ENCODE data around the gene FRMD4B.

Gene FRMD4B

GRCh38 chr3:69385723-69386555 lies at the start of gene FRMD4B:
Gene FRMD4B, minus strand, starts transcription at chr3:69386088. Its CDS starts 99 bp downstream, at chr3:69385989.
- DNase-seq (ENCODE audit: low read depth, low spot score), result no peak

DNA sequence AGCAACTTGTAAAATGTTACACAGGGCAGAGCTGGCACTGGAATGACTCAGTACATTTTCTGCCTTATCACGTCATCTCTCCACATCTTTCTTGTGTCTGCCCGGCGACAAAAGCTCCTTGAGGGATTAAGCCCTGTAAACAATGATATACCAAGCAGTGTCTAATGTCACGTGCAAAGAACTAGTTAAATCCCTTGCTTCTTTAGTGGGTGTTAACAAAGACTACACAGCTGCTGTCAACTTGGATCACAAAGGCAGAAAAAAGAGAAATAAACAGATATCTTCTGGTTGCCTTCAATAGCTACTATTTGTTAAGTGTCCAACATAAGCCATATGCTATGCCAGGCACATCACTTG lies 48.1 kb upstream of the FRMD4B start:
- no peak for DNase-seq (ENCODE audit: low read depth, low spot score)

DNA sequence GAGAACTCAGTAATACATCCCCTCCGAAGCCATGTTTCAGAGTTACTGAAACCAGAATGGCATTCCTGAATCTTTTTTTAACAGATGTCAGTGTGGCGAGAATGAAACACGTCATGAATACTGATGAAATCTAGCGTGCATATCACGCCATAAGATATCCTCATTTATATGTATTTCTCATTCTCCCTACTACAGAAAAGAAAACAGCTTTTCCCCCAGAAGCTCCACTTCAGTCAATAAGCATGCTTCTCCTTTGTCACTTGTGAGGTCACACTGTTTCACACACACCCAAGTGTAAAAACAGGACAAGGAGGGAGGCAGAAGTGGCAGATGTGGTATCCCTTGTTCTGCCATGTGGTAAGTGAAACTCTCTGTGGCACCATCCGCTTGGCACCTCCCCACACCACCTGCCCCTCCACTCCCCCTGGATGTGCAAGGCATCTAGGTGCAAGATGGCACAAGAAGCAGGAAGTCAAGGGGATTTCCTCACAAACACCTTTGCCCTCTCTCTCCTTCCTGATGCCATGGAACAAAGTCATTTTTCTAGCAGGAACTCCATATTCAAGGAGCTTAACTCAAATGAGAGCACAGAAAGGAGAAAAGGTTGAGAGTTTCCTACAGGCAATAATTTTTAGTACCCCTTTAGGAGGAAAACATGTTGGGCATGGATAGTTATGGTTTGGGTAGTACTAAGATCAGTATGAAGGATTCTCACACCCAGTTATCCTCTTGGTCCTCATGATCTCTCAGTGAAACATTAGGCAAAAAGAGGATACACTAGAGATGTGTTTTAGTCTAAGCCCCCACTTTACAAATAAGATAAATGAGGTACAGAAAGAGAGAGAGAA lies 47.5 kb upstream of the FRMD4B start:
- DNase-seq (ENCODE audit: low read depth, low spot score), result no peak

- DNase-seq (ENCODE audit: low read depth, low spot score), result no peak
These were observed 42.9 kb upstream of the FRMD4B start for GRCh38 chr3:69428657-69429255.

- DNase-seq (ENCODE audit: low read depth, low spot score), result no peak
These were observed 41.0 kb upstream of the FRMD4B start for GRCh38 chr3:69426967-69427304.

GRCh38 chr3:69426291-69426966 lies 40.5 kb upstream of the FRMD4B start:
- DNase-seq (ENCODE audit: low read depth, low spot score), result no peak

DNA sequence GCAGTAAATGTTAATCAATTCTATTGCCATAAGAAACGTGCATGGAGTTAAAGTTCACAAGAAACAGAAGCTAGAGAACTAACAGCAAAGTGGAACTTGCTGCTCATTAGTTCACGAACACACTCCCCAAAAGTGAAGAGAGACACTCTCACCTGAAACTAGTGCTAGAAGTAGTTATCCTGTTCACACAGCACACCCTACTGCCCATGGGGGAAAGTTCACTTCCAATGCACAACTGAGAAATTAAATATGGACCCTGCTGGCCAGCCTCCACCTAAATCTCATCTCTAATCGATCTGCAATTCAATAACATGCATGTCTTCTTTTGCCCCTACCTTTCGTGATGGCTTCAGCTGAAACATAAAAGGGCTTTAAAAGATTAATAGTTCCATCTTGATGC lies 39.4 kb upstream of the FRMD4B start:
- DNase-seq (ENCODE audit: low read depth, low spot score), result no peak

- no peak for DNase-seq (ENCODE audit: low read depth, low spot score)
These were observed 37.7 kb upstream of the FRMD4B start for GRCh38 chr3:69423463-69424155.

DNA sequence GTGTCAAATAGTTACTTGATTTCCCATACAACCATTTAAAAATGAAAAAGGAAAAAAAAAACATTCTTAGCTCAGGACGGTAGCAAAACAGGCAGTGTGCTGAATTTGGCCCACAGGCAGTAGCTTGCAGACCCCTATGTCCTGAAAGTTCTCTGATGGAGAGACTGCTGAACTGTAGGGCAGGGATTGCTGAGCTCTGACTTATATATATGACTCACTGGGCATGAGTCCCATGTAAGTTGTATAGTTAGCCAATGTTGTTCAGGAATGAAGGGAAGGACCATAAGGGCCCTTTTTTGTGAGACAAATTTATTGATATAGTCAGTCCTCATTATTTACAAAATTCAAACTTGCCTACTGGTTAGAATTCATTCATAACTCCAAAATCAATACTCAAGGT lies 36.9 kb upstream of the FRMD4B start:
- DNase-seq (ENCODE audit: low read depth, low spot score), result no peak

GRCh38 chr3:69420781-69421520 lies 35.1 kb upstream of the FRMD4B start:
- no peak for DNase-seq (ENCODE audit: low read depth, low spot score)

DNA sequence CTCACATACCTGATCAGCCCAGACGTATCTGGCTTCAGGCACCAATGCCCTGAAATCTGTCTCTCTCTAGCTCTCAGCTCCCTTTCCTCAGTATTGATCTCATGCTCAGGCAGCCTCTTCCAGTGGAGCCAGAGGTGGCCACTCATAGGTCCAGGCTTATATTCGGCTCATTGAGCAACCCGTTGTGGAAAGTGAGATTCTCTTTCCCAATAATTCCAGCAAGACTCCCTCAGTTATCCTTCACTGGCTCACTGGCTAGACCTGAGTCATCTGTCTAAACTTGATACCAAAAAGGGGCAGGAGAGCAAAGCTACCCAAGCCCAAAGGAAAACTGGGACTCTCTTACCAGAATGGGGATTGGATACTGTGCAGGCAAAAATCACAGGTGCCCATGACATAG lies 33.4 kb upstream of the FRMD4B start:
- no peak for DNase-seq (ENCODE audit: low read depth, low spot score)

DNA sequence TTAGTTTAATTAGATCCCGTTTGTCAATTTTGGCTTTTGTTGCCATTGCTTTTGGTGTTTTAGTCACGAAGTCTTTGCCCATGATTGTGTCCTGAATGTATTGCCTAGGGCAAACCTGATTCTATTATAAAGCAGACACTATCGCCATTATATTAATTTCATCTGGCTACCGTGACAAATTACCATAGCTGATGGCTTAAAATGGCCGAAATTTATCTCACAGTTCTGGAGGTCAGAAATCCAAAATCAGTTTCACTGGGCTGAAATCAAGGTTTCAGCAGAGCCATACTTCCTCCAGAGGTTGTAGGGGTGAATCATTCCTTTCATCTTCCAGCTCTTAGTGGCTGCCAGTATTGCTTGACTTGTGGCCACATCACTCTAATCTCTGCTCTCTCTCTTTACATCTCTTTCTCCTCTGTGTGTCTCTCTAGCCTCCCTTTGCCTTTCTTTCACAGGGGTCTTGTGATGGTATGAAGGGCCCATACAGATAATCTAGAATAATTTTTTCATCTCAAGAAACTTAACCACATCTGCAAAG lies 31.7 kb upstream of the FRMD4B start:
- DNase-seq (ENCODE audit: low read depth, low spot score), result no peak

- DNase-seq (ENCODE audit: low read depth, low spot score), result no peak
These were observed 27.8 kb upstream of the FRMD4B start for GRCh38 chr3:69413551-69414207.

GRCh38 chr3:69411346-69411745 lies 25.5 kb upstream of the FRMD4B start:
- no peak for DNase-seq (ENCODE audit: low read depth, low spot score)

DNA sequence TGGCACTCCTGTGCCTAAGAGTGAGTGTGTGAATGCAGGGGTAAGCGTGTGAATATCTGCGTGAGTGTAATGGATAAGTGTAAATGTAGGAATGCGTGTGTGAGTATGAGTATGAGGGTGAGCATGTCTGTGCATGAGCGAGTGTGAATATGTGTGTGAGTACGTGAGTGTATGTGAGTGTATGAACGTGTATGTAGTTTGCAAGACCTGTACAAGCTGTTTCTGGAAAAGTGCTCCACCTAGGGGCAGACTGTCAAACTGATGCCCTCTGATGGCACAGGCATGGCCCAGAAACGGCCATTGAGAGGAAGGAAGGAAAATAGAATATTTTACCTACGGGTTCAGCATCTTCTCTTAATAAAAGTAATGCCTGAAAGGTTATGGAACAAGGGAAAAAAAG lies 24.4 kb upstream of the FRMD4B start:
- peak; percentile 31 for DNase-seq (ENCODE audit: low read depth, low spot score)

DNA sequence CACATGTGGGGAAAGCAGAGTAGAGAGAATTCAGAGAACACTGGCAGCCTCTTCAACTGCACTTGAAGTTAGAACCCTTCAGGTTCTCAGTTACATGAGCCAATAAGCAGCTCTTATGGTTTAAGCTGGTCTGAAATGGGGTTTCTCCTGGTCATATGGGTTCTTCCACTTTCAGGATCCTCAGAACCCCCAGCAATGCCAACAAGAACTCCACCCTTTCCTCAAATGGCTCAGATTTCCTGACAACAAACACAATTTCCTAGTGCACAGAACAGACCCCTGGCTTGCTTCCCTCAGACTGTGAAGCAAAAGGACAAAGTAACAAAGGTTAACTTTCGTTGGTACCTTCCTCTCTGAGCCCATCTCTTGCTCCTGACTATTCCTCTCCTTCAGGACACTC lies 23.9 kb upstream of the FRMD4B start:
- no peak for DNase-seq (ENCODE audit: low read depth, low spot score)

DNA sequence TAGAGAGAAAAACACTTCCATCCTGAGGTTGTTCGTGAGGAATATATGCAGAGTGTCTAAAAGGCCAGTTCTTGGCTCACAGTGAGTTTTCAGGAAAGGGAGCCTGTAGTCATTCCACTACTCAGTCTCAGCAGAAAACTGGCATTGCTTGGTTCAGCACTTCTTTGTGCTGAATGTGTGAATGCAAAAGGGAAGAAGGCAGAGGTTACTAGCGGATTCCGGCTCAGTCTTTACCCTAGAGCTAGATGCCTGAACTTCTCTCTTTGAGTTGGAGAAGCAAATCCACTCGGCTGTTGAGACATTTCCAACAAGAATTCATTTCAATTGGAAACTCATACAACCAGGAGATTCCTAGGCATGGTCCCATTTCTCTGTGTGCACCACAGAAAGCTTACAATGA lies 23.1 kb upstream of the FRMD4B start:
- no peak for DNase-seq (ENCODE audit: low read depth, low spot score)

DNA sequence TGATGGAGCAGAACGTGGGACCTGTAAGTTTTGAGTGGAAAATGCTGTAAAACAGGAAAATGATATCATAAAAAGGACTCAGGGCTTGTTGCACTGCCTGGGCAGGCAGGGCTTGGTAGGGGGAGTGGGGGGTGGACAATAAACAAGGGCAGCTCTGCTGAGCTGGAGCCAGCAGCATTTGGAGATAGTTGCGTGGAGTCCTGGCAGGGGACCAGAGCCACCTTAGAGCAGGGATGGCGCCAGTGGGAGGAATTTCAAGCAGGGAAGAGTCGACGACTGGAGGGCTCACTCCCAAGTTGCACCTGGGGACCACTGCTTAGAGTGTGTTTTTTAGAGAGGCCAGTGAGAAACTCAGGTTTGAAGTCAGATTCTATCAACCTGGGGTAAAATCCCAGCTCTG lies 22.7 kb upstream of the FRMD4B start:
- no peak for DNase-seq (ENCODE audit: low read depth, low spot score)

- DNase-seq (ENCODE audit: low read depth, low spot score), result no peak
These were observed 22.0 kb upstream of the FRMD4B start for GRCh38 chr3:69407908-69408307.

- DNase-seq (ENCODE audit: low read depth, low spot score), result no peak
These were observed 20.3 kb upstream of the FRMD4B start for GRCh38 chr3:69406163-69406562.
